IMR-90 (cell line): ENCODE results near the gene WIPF2.

ENCODE experiments used
- CEBPB ChIP-seq: IDR thresholded peaks from 2 replicates; pipeline ENCODE4 v1.6.1; 2012; ENCODE audit warnings: low read depth, low read length, improper control_type of control experiment
- POLR2A ChIP-seq: IDR thresholded peaks from 2 replicates; pipeline ENCODE4 v1.6.1; 2012; ENCODE audit warnings: mild to moderate bottlenecking, low read depth, low read length
- RFX5 ChIP-seq: IDR thresholded peaks from 2 replicates; pipeline ENCODE4 v1.8.0; 2012; ENCODE audit warnings: low read depth, mild to moderate bottlenecking, low read length, moderate library complexity
- TF ChIP-seq, protein P1 (sequence below): conservative IDR thresholded peaks from 2 replicates; pipeline ENCODE4 v1.5.1; 2012; ENCODE audit warnings: mild to moderate bottlenecking, low read depth, low read length, improper control_type of control experiment

DNA sequence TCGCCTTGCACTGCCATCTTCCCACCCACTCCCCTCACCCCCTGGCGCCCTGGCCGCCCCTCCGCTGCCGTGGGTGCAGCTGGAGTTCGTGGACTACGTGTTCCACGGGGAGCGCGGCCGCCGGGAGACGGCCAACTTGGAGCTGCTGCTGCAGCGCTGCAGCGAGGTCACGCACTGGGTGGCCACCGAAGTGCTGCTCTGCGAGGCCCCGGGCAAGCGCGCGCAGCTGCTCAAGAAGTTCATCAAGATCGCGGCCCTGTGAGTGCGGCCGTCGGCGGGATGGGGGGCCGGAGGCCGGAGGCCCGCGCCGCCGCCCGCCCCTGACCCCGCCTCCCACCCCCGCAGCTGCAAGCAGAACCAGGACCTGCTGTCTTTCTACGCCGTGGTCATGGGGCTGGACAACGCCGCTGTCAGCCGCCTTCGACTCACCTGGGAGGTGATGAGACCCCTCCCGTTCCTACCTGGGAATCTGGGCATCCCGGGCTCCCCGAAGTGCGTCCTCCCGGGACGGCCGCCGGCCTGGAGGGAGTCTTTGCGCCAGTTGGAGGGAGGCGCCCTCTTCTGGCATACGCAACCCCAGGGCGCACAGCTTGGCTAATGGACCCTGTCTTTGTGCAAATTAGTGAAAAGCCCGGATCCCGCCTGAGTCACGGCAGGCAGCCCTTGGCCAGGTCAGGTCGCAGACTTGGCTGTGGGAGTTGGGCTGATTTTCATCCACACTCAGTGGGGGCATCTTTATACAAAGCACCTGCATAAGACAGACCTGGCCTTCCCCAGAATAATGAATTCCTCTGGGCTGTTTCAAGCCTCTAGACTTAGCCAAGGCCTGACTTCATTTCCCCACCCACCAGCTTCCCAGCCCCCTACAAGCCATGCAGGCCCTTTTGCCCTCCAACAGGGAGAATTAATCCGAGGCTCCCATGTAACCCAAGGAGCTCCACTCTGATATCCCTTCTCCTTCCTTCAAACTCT lies 27.6 kb upstream of the WIPF2 start:
- TF ChIP-seq, protein P1, sequence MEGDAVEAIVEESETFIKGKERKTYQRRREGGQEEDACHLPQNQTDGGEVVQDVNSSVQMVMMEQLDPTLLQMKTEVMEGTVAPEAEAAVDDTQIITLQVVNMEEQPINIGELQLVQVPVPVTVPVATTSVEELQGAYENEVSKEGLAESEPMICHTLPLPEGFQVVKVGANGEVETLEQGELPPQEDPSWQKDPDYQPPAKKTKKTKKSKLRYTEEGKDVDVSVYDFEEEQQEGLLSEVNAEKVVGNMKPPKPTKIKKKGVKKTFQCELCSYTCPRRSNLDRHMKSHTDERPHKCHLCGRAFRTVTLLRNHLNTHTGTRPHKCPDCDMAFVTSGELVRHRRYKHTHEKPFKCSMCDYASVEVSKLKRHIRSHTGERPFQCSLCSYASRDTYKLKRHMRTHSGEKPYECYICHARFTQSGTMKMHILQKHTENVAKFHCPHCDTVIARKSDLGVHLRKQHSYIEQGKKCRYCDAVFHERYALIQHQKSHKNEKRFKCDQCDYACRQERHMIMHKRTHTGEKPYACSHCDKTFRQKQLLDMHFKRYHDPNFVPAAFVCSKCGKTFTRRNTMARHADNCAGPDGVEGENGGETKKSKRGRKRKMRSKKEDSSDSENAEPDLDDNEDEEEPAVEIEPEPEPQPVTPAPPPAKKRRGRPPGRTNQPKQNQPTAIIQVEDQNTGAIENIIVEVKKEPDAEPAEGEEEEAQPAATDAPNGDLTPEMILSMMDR = peak; percentile 80
- no peak for TF ChIP-seq CEBPB
- no peak for TF ChIP-seq RFX5
- TF ChIP-seq POLR2A = no peak
